Activated CD8-positive, alpha-beta T cell treated with anti-CD3 and anti-CD28 coated beads for 36 hours (primary cell): ENCODE data around the gene SORCS2. TPM values are rescaled to one million over a fixed set of nuclear protein-coding genes. Genes with fewer than 3 reads are reported as not detected.

ENCODE experiments used
- ATAC-seq: fragments of 200-7000 bp; cut with Tn5 transposase; one replicate; pipeline ENCODE4 v1.10.0; 2021; ENCODE audit warnings: mild to moderate bottlenecking, moderate library complexity
- CTCF ChIA-PET: fragments of 350-600 bp; sonication (Branson Sonifier 250); formaldehyde crosslinking; loops from one replicate; lab custom pipeline; 2021; ENCODE audit warnings: antibody characterized with exemption; lab: Charles Lee
- POLR2A ChIA-PET: fragments of 350-600 bp; sonication (Branson Sonifier 250); formaldehyde crosslinking; loops from one replicate; lab custom pipeline; 2021; ENCODE audit warnings: antibody characterized with exemption; lab: Charles Lee
- DNase-seq: peaks from one replicate; pipeline ENCODE4 v3.0.0-alpha.2; 2020
- H3K27ac Mint-ChIP-seq: one replicate; pipeline ENCODE4 v1.8.0; 2021; ENCODE audit warnings: mild to moderate bottlenecking, mixed read lengths
- H3K27me3 Mint-ChIP-seq: one replicate; pipeline ENCODE4 v1.8.0; 2021; ENCODE audit warnings: mixed read lengths
- H3K36me3 Mint-ChIP-seq: one replicate; pipeline ENCODE4 v1.8.0; 2021; ENCODE audit warnings: low read depth, mixed read lengths
- H3K4me1 Mint-ChIP-seq: one replicate; pipeline ENCODE4 v1.8.0; 2021; ENCODE audit warnings: low read depth, mixed read lengths
- H3K4me3 Mint-ChIP-seq: one replicate; pipeline ENCODE4 v1.8.0; 2021; ENCODE audit warnings: mild to moderate bottlenecking, moderate library complexity, mixed read lengths
- H3K9me3 Mint-ChIP-seq: one replicate; pipeline ENCODE4 v1.8.0; 2021; ENCODE audit warnings: mixed read lengths
- CTCF ChIP-seq: fragments of 200-600 bp; IDR thresholded peaks from one replicate; pipeline ENCODE4 v1.8.0; 2022; ENCODE audit warnings: antibody characterized with exemption, mild to moderate bottlenecking
- intact Hi-C: fragments of 100-400 bp; cut with micrococcal nuclease; formaldehyde crosslinking; loops from one replicate; pipeline ENCODE4 v1.10.0; 2022
- total RNA-seq, 2 experiments: library from RNA; stranded (reverse); gene quantifications; one replicate each; pipeline ENCODE4 v1.2.3, GENCODE V29; 2021

SORCS2 gene
- total RNA-seq, 2 experiments from 2014 or later, result 0.05 TPM; not detected in 1

GRCh38 chr4:7477695-7478094, 285.4 kb downstream of the SORCS2 start:
- Mint-ChIP-seq H3K4me3 (no peak overlapping the region), H3K4me1 (no peaks in the 10 kb centered on the region), H3K27ac (no peak overlapping the region), H3K9me3 (no peaks in the 10 kb centered on the region), H3K36me3 (no peaks in the 10 kb centered on the region), H3K27me3 (no peaks in the 10 kb centered on the region)
- no peak for DNase-seq
- no peak for ATAC-seq
- ChIA-PET CTCF (no interaction called here), POLR2A (no interaction called here)
- intact Hi-C loops, result no loop called here
- TF ChIP-seq CTCF, result no peak

- H3K9me3 Mint-ChIP-seq, result no peaks in the 10 kb centered on the region
- H3K4me1 Mint-ChIP-seq, result no peaks in the 10 kb centered on the region
- intact Hi-C loops, result no loop called here
- DNase-seq, result no peak
- TF ChIP-seq CTCF, result no peak
- ChIA-PET CTCF (no interaction called here), POLR2A (no interaction called here)
- ATAC-seq, result no peak
- no peaks in the 10 kb centered on the region for H3K36me3 Mint-ChIP-seq
- no peaks in the 10 kb centered on the region for H3K27me3 Mint-ChIP-seq
- no peak overlapping the region for H3K4me3 Mint-ChIP-seq
- H3K27ac Mint-ChIP-seq, result no peak overlapping the region
Measured at GRCh38 chr4:7478665-7479064, 286.3 kb downstream of the SORCS2 start.

- Mint-ChIP-seq H3K4me1 (no peaks in the 10 kb centered on the region), H3K27ac (no peak overlapping the region), H3K27me3 (no peaks in the 10 kb centered on the region), H3K9me3 (no peaks in the 10 kb centered on the region), H3K4me3 (no peak overlapping the region), H3K36me3 (no peaks in the 10 kb centered on the region)
- DNase-seq, result no peak
- POLR2A ChIA-PET, result no interaction called here
- ATAC-seq, result no peak
- CTCF ChIA-PET, result no interaction called here
- TF ChIP-seq CTCF, result no peak
- intact Hi-C loops, result no loop called here
Measured at GRCh38 chr4:7480423-7480822, 288.1 kb downstream of the SORCS2 start.

- POLR2A ChIA-PET, result no interaction called here
- no peaks in the 10 kb centered on the region for H3K36me3 Mint-ChIP-seq
- no peak for ATAC-seq
- no peak overlapping the region for H3K27ac Mint-ChIP-seq
- no peak for TF ChIP-seq CTCF
- no peaks in the 10 kb centered on the region for H3K9me3 Mint-ChIP-seq
- DNase-seq, result no peak
- no peaks in the 10 kb centered on the region for H3K27me3 Mint-ChIP-seq
- H3K4me3 Mint-ChIP-seq, result no peak overlapping the region
- intact Hi-C loops, result no loop called here
- CTCF ChIA-PET, result no interaction called here
- no peaks in the 10 kb centered on the region for H3K4me1 Mint-ChIP-seq
Measured at GRCh38 chr4:7481227-7481626, 288.9 kb downstream of the SORCS2 start.

- peaks cover 3% of the 10 kb centered on the region for H3K27me3 Mint-ChIP-seq
- H3K36me3 Mint-ChIP-seq, result no peaks in the 10 kb centered on the region
- no peaks in the 10 kb centered on the region for H3K4me1 Mint-ChIP-seq
- ATAC-seq (no peak), DNase-seq (no peak)
- intact Hi-C loops, result no loop called here
- no peak overlapping the region for H3K4me3 Mint-ChIP-seq
- TF ChIP-seq CTCF, result no peak
- POLR2A ChIA-PET, result no interaction called here
- CTCF ChIA-PET, result no interaction called here
- H3K27ac Mint-ChIP-seq, result no peak overlapping the region
- H3K9me3 Mint-ChIP-seq, result no peaks in the 10 kb centered on the region
Measured at GRCh38 chr4:7485096-7485495, 292.8 kb downstream of the SORCS2 start.
